ENCODE results near the gene ARMH4.
"Not testable (repeated sequence)": the region's sequence is repeated elsewhere in the genome, so short reads cannot be mapped to it uniquely, and the experiment has no call there.

Gene ARMH4

DNA sequence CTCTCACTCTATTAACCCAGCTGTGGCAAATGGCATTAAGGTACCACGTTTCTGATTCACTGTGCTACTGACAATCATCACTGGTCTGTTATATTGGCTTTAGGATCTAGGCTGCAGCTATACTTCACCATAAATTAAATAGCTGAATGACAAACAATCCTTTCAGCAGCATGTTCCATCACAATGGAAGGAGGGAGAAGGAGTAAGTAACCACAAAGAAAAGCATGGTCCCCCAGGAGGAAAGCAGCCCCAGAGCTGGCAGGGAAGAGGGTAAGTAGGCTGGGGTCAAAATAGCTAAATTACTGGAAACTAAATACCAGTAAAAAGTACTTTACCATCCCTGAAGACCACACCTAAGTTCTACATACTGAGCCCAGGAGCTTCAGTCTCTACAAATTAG, 2.8 kb downstream of the ARMH4 start:
- no peak for DNase-seq

DNA sequence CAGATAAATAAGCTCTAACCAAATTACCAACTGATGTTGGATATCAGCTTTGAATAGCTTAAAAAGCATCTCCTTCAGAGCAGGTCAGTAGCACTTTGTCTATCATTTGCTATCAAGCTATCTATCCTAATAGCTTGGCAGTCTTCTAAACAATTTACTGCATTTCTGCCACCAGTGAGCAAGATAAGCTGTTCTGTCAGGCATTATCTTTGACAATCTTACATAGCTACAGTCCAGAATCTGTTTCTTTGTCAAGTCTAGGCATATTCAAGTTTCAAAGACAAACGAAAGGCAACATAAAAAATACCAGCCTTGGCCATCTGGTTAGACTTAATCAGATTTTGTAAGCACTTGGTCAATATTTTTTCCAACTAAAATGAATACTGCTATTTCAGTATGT, 5.6 kb downstream of the ARMH4 start:
- DNase-seq: no peak

DNA sequence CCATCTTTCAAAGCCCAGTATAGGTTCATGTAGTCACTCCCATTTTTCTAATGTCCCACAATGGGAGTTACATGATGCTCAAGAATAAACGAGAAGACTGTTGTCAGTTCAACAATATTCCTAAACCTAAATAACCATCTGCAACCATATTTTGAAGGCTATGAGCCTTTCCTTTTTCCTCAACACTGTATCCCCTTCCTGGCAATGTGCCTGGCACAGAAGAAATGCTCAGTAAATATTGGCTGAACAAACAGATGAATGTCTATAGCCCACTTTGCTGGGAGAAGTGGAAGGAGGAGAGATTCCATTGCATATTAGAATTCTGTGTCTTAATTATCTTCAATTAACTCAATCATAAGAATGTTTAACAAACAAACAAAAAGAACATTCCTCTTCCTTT, 6.1 kb downstream of the ARMH4 start:
- DNase-seq: no peak

DNA sequence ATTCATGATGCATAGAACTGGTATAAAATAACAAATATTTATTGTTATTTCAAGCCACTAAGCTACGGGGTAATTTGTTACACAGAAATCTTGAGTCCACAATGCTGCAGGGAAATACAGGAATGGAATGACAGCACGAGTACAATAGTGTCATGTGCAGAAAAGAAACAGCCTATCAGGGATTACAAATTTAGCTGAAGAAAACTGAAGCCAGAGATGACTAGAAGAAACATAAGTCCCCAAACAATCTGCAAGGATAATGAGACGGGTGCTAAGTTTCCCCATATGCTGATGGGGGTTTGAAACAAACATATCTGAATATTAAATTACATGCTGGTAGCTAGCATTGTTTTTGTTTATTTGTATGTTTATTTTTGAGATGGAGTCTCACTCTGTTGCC, 8.9 kb downstream of the ARMH4 start:
- no peak for DNase-seq

DNA sequence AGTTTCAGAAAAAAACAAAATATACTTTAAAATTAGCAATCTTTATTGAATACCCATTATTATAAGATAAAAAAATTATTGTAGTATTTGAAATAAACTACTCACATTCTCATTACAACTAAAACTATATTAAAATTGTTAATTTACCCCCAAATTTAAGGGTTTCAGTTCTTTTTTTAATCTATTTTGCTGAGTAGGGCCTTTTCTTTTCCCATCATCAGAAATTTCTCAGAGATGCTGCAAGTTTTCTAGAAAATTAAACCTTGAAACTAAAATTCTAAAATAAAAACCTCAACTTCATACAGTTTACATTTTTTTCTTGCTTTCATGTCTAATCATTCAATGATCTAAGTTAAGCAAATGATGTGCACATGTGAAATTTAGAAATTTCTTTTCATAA, 10.1 kb downstream of the ARMH4 start:
- no peak for DNase-seq

DNA sequence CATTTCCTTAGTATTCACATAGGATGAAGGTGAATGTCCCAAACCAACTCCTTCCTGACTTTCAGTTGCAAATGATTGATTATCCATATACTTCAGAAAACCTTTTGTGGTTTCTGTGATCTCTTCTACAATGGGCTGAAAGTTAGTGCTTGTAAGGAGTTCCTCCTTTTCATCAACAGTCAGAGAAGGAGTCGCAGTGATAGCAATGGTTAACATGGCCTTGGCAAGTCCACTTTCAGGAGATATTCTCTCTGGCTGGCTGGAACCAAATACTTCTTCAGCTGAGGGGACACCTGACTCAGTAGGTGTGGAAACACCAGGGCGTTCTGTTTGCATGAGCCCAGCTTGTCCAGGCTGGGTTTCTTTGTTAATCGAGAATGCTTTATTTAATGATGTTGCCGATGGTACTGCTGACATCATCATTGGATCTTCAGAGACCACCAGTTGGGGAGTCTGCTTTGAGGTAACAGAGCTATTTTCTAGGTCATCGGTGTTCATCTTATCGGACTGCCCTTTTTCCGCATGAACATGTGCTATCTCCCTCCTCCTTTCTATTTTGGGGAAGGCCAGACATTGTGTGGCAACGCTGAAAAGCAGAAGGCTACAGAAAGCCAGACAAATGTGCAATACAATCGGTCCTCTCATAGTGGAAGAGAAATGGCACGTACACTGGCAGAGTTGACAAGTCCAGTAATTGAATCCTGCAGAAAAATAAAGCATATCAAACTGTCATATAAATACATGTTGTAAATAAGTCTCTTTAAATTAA, 13.1 kb downstream of the ARMH4 start:
- DNase-seq: peak in 2 of 56 donors; percentile 4 to 16

DNA sequence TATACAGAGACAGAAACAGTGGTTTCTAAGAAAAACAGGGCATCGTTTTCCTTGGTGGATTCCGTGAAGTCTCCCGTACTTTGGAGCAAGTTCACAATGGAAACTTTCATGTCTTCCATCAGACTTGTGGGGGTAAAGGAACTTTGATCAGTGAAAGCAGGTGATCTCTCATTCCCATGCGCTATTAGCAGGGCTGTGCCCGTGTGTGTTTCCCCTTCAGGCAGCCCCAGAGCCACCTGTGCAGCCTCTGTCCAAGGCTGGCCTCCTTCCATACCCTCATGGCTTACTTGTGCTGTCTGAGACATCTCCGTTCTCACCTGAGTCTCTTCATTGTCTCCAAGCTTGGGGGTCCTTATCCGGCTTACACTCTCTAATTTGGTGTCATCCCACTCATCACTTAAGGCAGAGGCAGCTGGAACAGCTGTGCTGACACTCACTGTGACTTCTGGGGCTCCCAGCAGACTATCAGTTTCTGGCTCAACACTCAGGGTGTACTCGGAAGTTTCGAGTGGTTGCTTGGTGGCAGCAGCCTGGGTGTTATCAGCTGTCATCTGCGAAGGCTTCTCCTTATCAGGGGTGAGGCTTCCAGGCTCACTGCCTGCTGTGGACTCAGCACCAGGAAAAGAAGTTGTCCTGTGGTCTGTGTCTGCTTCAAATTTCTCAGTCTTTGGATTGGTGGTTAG, 13.8 kb downstream of the ARMH4 start:
- DNase-seq: no peak

DNA sequence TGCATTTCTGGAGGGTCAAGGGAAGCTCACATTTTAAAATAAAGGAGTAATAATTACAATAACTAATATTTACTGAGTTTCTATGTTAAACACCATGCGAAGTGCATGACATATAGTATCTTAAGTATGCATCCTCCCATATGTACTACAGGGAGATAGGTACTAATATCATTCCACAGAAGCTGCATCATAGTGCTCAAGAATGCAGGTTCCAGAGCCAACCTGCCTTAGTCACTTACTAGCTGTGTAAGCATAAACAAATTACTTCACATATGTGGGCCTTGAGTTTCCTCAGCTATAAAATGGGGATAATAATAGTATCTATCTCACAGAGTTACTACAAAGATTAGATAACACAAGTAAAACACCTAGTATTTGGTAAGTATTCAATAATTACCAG, 18.3 kb downstream of the ARMH4 start:
- no peak for DNase-seq

DNA sequence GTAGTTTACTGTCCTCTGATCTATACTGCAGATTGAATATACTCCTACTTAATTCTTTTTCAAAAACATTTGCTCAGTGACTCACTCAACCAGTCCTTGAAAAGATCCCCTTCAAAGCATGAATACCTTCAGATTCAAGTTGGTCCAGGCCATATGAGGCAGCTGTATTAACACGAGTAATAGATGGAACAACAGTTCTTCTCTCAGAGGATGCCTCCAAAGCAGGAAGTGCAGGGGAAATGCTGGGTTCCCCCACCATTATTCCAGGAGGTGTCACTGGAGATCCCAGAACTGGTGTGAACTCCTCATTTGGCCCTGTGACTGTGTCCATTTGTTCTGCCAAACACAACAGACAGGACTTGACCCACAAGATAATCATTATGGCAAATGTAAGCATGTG, 20.6 kb downstream of the ARMH4 start:
- no peak for DNase-seq

DNA sequence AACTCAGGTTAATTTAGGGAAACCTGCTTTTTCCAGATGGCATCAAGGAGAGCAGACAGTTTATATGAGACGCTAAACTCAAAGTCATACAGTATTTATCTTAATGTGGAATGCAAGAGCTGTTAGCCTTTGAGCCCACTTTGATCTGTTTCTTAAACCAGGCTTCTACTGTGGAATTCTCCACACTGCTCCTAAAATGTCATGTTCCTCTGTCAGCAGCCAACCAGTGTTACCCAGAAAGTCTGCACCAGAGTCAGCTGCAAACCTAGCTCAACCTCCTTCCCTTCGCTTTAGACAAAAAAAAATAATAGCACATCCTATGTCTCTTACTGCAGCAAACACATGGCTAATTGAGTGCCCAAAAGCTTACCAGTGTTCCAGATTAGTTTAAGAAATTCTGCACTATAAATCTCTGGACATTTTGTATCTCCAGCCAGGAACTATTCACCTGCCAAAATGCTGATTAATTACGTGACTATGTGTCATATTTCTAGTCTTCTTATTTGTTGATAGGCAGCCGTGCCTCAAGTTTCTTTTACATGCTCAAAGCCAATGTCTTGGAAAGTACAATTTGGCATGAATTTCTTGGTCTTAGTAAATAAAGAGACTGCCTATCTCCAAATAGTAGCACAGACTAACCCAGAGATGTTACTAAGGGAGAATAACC, 21.8 kb downstream of the ARMH4 start:
- DNase-seq: no peak

DNA sequence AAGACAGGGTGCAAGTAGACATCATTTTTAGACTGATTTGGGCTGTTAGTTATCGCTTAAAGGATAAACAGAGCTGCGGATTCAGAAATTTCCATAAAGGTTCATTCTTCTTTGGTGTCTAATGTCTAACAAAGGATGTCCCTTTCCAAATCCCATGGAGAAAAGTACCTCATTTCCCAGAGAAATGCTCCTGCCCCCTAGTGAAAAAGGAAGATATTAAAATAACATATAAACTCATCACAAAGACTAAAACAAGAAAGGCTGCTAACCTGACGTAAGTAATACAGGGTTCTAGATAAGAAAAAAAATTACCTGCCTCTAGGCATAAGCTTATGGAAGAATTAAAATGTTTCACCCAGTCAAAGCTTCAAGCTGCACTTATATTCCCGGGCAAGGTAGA, 22.8 kb downstream of the ARMH4 start:
- DNase-seq: no peak

DNA sequence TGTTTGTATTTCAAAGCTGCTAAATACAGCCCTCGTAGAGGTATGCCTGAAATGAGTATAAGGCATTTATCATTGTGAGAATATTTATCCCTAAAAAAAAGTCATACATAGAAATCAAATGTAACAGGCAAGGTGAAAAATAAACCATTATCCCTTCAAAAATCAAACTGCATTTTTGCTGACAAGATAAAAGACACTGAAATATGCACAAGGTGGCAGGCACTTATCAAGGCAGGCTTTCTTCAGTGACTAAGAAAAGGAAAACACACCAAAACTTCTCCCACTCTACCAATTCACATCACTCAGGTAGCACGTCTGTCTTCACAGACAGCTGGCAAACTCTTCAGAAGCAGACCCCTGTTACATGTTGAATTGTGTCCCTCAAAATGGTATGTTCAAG, 23.6 kb downstream of the ARMH4 start:
- DNase-seq: no peak

DNA sequence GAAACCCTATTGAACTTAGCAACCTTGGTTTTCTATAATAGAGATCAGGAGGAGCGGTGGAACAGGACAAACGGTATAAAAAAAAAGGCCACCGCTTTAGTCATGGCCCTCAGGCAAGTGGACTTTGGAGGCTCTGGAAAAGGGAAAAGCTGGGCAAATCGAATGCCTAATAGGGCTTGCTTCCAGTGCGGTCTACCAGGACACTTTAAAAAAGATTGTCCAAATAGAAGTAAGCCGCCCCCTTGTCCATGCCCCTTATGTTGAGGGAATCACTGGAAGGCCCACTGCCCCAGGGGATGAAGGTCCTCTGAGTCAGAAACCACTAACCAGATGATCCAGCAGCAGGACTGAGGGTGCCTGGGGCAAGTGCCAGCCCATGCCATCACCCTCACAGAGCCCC, 29.5 kb downstream of the ARMH4 start:
- DNase-seq: not testable (repeated sequence)

DNA sequence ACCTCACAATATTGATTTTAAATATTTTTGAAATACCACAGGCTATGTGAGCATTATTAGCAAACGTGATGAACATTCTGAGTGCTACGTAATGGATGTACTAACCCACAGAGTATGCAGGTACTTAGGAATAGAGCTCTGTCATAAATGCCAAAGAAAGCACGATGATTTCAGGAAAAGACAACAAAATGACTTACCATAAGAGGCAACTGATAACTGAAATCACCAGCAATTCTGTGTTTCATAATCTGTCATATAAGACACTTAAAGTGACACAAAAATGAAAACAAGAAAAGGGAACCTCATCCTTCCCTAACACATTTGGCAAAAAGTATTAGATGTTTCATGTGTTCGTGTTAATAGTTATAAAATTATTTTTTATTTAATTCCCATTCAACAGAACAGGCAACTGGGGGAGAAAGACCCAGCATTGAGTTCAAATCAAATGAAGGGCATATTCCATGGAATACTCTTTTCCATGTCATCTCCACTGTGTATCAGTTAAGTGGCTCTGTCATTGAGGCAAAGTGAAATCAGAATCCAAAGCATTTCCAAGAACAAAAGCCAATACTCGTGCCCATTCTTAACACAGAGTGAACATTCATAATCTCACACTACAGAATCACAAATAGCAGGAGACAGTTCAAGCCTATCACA, 30.4 kb downstream of the ARMH4 start:
- no peak for DNase-seq

DNA sequence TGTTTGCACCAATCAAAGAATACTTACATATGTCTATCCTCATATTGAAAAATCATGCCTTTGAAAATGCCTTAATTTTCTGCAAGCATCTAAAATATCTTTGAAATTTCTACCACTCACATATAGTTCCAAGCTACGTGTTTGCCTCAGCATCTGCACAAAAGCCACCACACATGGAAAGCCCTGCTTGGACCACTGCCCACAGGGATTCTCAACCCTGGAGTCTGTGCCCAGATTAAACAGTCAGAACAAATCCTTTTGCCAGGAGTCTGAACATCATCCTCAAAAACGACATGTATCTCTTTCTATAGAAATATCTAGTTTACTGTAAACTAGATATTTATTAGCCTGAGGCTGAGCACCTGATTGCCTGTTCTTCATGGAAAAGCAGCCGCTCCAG, 32.6 kb downstream of the ARMH4 start:
- peak in 2 of 56 donors; percentile 4 to 11 for DNase-seq

DNA sequence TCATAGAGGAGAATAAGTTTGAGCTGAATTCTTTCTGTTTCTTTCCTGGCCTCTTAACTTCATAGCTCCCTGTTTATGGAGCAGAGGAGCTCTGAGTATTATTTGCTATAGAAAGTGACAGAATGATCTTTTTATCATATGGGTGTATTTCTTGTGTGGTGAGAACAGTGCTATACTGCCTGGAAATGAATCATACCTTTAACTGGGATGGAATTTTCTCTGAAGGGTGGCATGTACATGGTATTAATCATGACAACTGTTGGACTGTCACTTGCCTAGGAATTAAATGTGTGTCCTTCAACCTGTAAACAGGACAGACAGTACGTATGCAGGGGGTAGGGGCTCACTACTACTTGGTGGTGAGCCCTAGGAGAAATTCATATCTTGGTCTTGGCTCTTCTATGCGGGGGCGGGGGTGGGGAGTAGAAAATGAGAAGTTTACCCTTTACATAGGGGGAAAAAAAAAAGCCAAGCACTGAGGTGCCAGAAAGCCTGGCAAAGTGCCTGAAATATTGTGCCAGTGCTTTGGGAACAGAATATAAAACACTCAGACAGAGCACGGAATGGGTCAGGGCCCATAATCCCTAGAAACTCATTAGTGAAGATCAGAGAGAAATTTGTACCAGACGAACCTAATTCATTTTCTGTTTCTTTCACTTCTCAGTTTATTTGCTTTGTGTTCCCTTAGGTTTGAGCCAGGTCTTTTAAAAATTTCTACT, 33.8 kb downstream of the ARMH4 start:
- peak in 2 of 56 donors; percentile 5 to 10 for DNase-seq

DNA sequence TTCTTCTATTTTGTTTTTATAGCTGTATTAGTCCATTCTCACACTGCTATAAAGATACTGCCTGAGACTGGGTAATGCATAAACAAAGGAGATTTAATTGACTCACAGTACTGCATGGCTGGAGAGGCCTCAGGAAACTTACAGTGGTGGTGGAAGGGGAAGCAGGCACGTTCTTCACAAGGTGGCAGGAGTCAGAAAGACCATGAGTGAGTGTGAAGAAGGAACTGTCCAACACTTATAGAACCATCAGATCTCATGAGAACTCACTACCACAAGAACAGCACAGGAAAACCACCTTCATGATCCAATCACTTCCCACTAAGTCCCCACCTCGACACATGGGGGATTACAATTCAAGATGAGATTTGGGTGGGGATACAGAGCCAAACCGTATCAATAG, 42.3 kb downstream of the ARMH4 start:
- DNase-seq: no peak

DNA sequence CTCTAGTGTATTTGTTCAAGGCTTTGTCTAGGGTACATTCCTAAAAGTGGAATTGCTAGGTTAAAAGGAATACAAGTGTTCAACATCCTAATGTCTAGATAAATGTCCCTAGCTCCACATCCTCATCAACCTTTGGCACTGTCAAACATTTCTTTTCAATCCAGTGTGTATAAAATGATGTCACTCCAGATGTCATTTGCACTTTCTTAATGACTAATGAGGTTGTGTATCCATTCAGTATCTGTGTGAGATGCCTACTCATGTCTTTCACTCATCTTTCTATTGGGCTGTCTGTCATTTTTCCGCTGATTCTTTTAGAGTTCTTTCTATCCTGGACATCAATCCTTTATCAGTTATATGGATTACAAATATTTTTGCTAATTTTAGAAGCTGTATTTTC, 43.3 kb downstream of the ARMH4 start:
- no peak for DNase-seq

DNA sequence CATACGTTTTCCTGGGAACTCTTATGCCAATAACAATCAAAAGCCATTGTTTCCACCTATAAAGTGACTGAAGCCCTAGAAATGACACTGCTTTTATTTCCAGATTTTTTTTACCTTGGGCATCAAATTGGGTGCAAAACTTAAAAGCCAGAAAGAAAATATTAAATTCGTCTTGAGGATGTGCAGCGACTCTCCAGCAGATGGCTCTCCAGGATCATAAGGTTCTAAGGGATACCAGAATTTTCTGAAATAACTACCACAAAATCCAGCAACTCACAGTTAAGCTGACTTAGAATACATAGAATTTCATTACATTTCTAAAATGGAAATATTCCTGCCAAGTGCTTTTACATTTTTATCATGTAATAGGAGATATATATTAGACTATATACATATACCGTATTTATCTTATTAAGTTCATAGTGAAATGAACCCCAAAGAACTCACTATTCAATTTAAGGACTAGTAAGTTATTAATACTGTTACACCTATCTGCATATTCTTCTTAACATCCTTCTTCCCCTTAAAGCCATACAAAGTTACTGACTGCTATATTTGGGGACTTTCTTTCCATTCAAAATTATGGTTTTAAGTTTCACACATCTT, 44.0 kb downstream of the ARMH4 start:
- peak in 22 of 56 donors; percentile 2 to 67 (median 8) for DNase-seq

DNA sequence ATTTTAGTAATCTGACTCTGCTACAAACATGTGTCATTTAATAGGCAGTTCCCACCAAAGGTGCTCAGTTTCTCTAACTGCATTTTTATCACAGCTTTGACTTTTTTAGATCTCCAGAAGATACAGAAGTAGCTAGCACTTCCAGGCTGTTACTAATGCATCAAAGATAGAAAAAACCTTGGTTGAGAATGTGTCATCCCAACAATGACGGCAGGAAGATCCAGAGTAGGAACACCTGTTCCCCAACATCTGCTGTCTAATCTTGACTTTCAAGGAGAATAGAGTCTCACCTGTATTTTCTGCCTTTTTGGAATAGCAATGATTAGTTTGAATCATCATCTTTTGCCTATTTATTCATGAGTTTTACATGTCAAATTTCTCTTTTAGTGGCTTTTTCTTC, 45.0 kb downstream of the ARMH4 start:
- no peak for DNase-seq

DNA sequence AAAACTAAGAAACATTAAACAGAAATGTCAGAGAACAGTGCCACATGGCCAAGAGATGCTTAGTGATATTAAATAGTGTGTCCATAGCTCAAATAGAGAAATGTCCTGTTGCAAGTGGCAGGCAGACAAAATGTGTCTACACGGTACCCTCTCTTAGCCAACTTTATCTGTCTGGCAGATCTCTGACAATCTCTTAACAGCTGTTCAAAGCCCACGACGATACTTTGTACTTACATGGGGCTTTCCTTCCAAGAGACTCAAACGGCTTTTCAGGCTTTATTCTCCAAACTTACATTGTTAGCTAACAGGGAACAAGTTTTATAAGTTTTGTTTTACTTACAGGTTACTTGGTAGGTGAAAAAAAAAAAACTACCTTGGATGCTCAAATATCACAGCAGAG, 45.6 kb downstream of the ARMH4 start:
- no peak for DNase-seq
